ENCODE results near the gene GALR3.
"Not testable (repeated sequence)": the region's sequence is repeated elsewhere in the genome, so short reads cannot be mapped to it uniquely, and the experiment has no call there.

GALR3 gene

GRCh38 chr22:37823134-37823985, at the start of gene GALR3:
TSS of gene GALR3 (plus strand) at chr22:37823382. CDS start at chr22:37823407, 25 bp downstream.
- no peak for DNase-seq (ENCODE audit: low spot score)

GRCh38 chr22:37774728-37775127, 48.5 kb upstream of the GALR3 start:
- no peak for DNase-seq (ENCODE audit: low spot score)

- DNase-seq (ENCODE audit: low spot score), result peak; percentile 72
These were observed 47.2 kb upstream of the GALR3 start for GRCh38 chr22:37775785-37776638.

GRCh38 chr22:37776639-37777005, 46.6 kb upstream of the GALR3 start:
- no peak for DNase-seq (ENCODE audit: low spot score)

- DNase-seq (ENCODE audit: low spot score), result peak; percentile 75
These were observed 46.0 kb upstream of the GALR3 start for GRCh38 chr22:37777122-37777687.

- DNase-seq (ENCODE audit: low spot score), result no peak
These were observed 44.7 kb upstream of the GALR3 start for GRCh38 chr22:37778370-37779009.

- no peak for DNase-seq (ENCODE audit: low spot score)
These were observed 41.6 kb upstream of the GALR3 start for GRCh38 chr22:37781434-37782059.

- DNase-seq (ENCODE audit: low spot score), result no peak
These were observed 40.6 kb upstream of the GALR3 start for GRCh38 chr22:37782340-37783168.

GRCh38 chr22:37784829-37785495, 38.2 kb upstream of the GALR3 start:
- DNase-seq (ENCODE audit: low spot score), result no peak

- DNase-seq (ENCODE audit: low spot score), result no peak
These were observed 32.9 kb upstream of the GALR3 start for GRCh38 chr22:37790234-37790633.

- DNase-seq (ENCODE audit: low spot score), result no peak
These were observed 30.7 kb upstream of the GALR3 start for GRCh38 chr22:37792494-37792893.

GRCh38 chr22:37794376-37794775, 28.8 kb upstream of the GALR3 start:
- DNase-seq (ENCODE audit: low spot score), result no peak

GRCh38 chr22:37796079-37796478, 27.1 kb upstream of the GALR3 start:
- DNase-seq (ENCODE audit: low spot score), result no peak

GRCh38 chr22:37797259-37797658, 25.9 kb upstream of the GALR3 start:
- DNase-seq (ENCODE audit: low spot score), result not testable (repeated sequence)

GRCh38 chr22:37797874-37798500, 25.2 kb upstream of the GALR3 start:
- DNase-seq (ENCODE audit: low spot score), result no peak

- DNase-seq (ENCODE audit: low spot score), result not testable (repeated sequence)
These were observed 23.2 kb upstream of the GALR3 start for GRCh38 chr22:37799979-37800378.

- DNase-seq (ENCODE audit: low spot score), result no peak
These were observed 21.3 kb upstream of the GALR3 start for GRCh38 chr22:37801946-37802309.

- DNase-seq (ENCODE audit: low spot score), result peak; percentile 75
These were observed 20.6 kb upstream of the GALR3 start for GRCh38 chr22:37802310-37803194.

- DNase-seq (ENCODE audit: low spot score), result no peak
These were observed 20.0 kb upstream of the GALR3 start for GRCh38 chr22:37803195-37803638.

All from AG08396 (cell line).